HCT116 (cell line): Measurements from ENCODE around the gene APOL4. TPM values are rescaled to one million over a fixed set of nuclear protein-coding genes. Genes with fewer than 3 reads are reported as not detected.

Source experiments
- ATAC-seq: fragments of 200-7000 bp; cut with Tn5 transposase; 2 replicates; pipeline ENCODE4 v1.9.1; 2020; ENCODE audit warnings: mild to moderate bottlenecking, moderate library complexity
- BruUV-seq: library from RNA; stranded (reverse); fragments of 400-500 nt; replicated peaks from 2 replicates; lab custom pipeline; 2021; lab: Mats Ljungman, UMichigan
- CTCF ChIA-PET: fragments of 300-600 bp; sonication (Branson Sonifier 250); formaldehyde crosslinking; loops from one replicate; lab custom pipeline; 2021; ENCODE audit warnings: antibody characterized with exemption; lab: Charles Lee
- POLR2A ChIA-PET: fragments of 300-600, 350-600 bp; sonication (Branson Sonifier 250); formaldehyde crosslinking; loops from one replicate; lab custom pipeline; 2021; ENCODE audit warnings: antibody characterized with exemption; lab: Charles Lee
- RAD21 ChIA-PET, 2 experiments: fragments of 300-600 bp; sonication (Branson Sonifier 250); formaldehyde crosslinking; loops; one replicate each; lab custom pipeline; 2023; ENCODE audit warnings: low total read pairs in 2 of 2; ENCODE audit not compliant: uncharacterized antibody in 2 of 2, unreplicated experiment in 2 of 2, low non-redundant PET in 1 of 2; lab: Charles Lee
- DNase-seq: peaks from one replicate; pipeline ENCODE4 v3.0.0-alpha.2; 2010; ENCODE audit warnings: low read depth, low spot score
- H2AFZ ChIP-seq: fragments of 200-600 bp; shearing (Covaris generic), sonication (generic); 2 replicates; pipeline ENCODE4 v1.6.1; 2017; ENCODE audit warnings: low read depth, mixed run types, mixed read lengths, antibody characterized with exemption, low read length; ENCODE audit not compliant: poor library complexity, severe bottlenecking
- H3K27ac ChIP-seq: 2 replicates; pipeline ENCODE4 v1.5.1; 2012; ENCODE audit warnings: low read depth, low read length
- H3K27me3 ChIP-seq: fragments of 200-600 bp; sonication (generic); 2 replicates; pipeline ENCODE4 v1.6.1; 2016; ENCODE audit warnings: mixed run types, low read length, mixed read lengths; ENCODE audit not compliant: insufficient read depth
- H3K36me3 ChIP-seq, 2 experiments: fragments of 200-500 bp in 1 of 2; fragments of 200-600 bp in 1 of 2; sonication (Bioruptor generic) in 1 of 2; sonication (generic) in 1 of 2; 2 replicates each; pipeline versions ENCODE4 v1.5.1 to v1.6.1; 2014 to 2016; ENCODE audit warnings: low read length in 2 of 2, inconsistent platforms in 1 of 2, mixed read lengths in 1 of 2, mixed run types in 1 of 2; ENCODE audit not compliant: insufficient read depth in 2 of 2, control insufficient read depth in 1 of 2
- H3K4me1 ChIP-seq, 2 experiments: fragments of 200-600 bp in 1 of 2; sonication (generic) in 1 of 2; 2 replicates each; pipeline versions ENCODE4 v1.5.1 to v1.6.1; 2012 to 2017; ENCODE audit warnings: low read length in 2 of 2, inconsistent platforms in 1 of 2, mild to moderate bottlenecking in 1 of 2, mixed read lengths in 1 of 2, mixed run types in 1 of 2, moderate library complexity in 1 of 2; ENCODE audit not compliant: insufficient read depth in 2 of 2, control insufficient read depth in 1 of 2
- H3K4me2 ChIP-seq: fragments of 200-600 bp; sonication (generic); 2 replicates; pipeline ENCODE4 v1.6.1; 2017; ENCODE audit warnings: mixed run types, low read length, mixed read lengths
- H3K4me3 ChIP-seq, 2 experiments: fragments of 200-600 bp in 1 of 2; sonication (generic) in 1 of 2; replicated peaks in 1 of 2; 2 replicates each; pipeline ENCODE4 v1.5.1; 2011 to 2016; ENCODE audit warnings: low read length in 2 of 2, control low read depth in 1 of 2, low read depth in 1 of 2, mild to moderate bottlenecking in 1 of 2, mixed read lengths in 1 of 2, mixed run types in 1 of 2
- H3K79me2 ChIP-seq: fragments of 200-600 bp; sonication (generic); 2 replicates; pipeline ENCODE4 v1.6.1; 2017; ENCODE audit warnings: mild to moderate bottlenecking, mixed run types, low read length, moderate library complexity, mixed read lengths; ENCODE audit not compliant: insufficient read depth
- H3K9ac ChIP-seq: fragments of 200-600 bp; sonication (generic); 2 replicates; pipeline ENCODE4 v1.6.1; 2016; ENCODE audit warnings: low read length, mixed read lengths
- H3K9me2 ChIP-seq: fragments of 200-600 bp; sonication (generic), shearing (Covaris generic); 2 replicates; pipeline ENCODE4 v1.6.1; 2017; ENCODE audit warnings: mixed run types, mild to moderate bottlenecking, moderate library complexity; ENCODE audit not compliant: insufficient read depth
- H3K9me3 ChIP-seq, 2 experiments: fragments of 200-500 bp in 1 of 2; fragments of 200-600 bp in 1 of 2; sonication (Bioruptor generic) in 1 of 2; sonication (generic) in 1 of 2; 2 replicates each; pipeline ENCODE4 v1.6.1; 2014 to 2017; ENCODE audit warnings: low read length in 2 of 2, mixed read lengths in 2 of 2, inconsistent platforms in 1 of 2, low read depth in 1 of 2, mild to moderate bottlenecking in 1 of 2, mixed run types in 1 of 2, moderate library complexity in 1 of 2; ENCODE audit not compliant: control insufficient read depth in 1 of 2, insufficient read depth in 1 of 2
- H4K20me1 ChIP-seq: fragments of 200-600 bp; sonication (generic), shearing (Covaris generic); 2 replicates; pipeline ENCODE4 v1.6.1; 2017; ENCODE audit warnings: mixed run types, mild to moderate bottlenecking, moderate library complexity; ENCODE audit not compliant: insufficient read depth
- CEBPB ChIP-seq: IDR thresholded peaks from 2 replicates; pipeline ENCODE4 v1.6.1; 2012; ENCODE audit warnings: low read depth
- EGR1 ChIP-seq: IDR thresholded peaks from 2 replicates; pipeline ENCODE4 v1.6.1; 2012; ENCODE audit warnings: low read depth
- ELF1 ChIP-seq: IDR thresholded peaks from 2 replicates; pipeline ENCODE4 v1.6.1; 2012; ENCODE audit warnings: low read depth, borderline replicate concordance
- EZH2 ChIP-seq: fragments of 200-600 bp; sonication (generic); IDR thresholded peaks from 2 replicates; pipeline ENCODE4 v1.6.1; 2017; ENCODE audit warnings: antibody characterized with exemption, mixed run types
- EZH2phosphoT487 ChIP-seq: fragments of 200-600 bp; IDR thresholded peaks from 2 replicates; pipeline ENCODE4 v1.6.1; 2018; ENCODE audit warnings: antibody characterized with exemption, borderline replicate concordance
- FOSL1 ChIP-seq: IDR thresholded peaks from 2 replicates; pipeline ENCODE4 v1.6.1; 2012; ENCODE audit warnings: low read depth
- JUND ChIP-seq: IDR thresholded peaks from 2 replicates; pipeline ENCODE4 v1.6.1; 2012
- RAD21 ChIP-seq: IDR thresholded peaks from 2 replicates; pipeline ENCODE4 v1.6.1; 2012; ENCODE audit warnings: low read depth, mild to moderate bottlenecking
- SIN3A ChIP-seq: IDR thresholded peaks from 2 replicates; pipeline ENCODE4 v1.6.1; 2012; ENCODE audit warnings: low read depth
- SP1 ChIP-seq: IDR thresholded peaks from 2 replicates; pipeline ENCODE4 v1.6.1; 2012; ENCODE audit warnings: low read depth
- TCF7L2 ChIP-seq: IDR thresholded peaks from 2 replicates; pipeline ENCODE4 v1.7.0; 2011; ENCODE audit warnings: borderline replicate concordance, inconsistent platforms; ENCODE audit not compliant: insufficient read depth, insufficient read length; ENCODE audit errors: extremely low read depth
- YY1 ChIP-seq: IDR thresholded peaks from 2 replicates; pipeline ENCODE4 v1.6.1; 2011; ENCODE audit warnings: low read length, low read depth, moderate library complexity, mild to moderate bottlenecking; ENCODE audit not compliant: insufficient replicate concordance; ENCODE audit errors: extremely low read depth
- ZFX ChIP-seq: fragments of 450-650 bp; IDR thresholded peaks from 2 replicates; pipeline ENCODE4 v1.6.1; 2017
- ZNF274 ChIP-seq: fragments of 200-500 bp; sonication (Bioruptor generic); IDR thresholded peaks from 2 replicates; pipeline ENCODE4 v1.6.1; 2014; ENCODE audit warnings: mild to moderate bottlenecking, low read depth, low read length, inconsistent platforms
- intact Hi-C: fragments of 100-400 bp; cut with micrococcal nuclease; formaldehyde crosslinking; loops from 2 replicates; pipeline ENCODE4 v1.10.0; 2022
- total RNA-seq: library from RNA; stranded (reverse); gene quantifications from one replicate; pipeline ENCODE4 v1.2.1, GENCODE V29; 2021; ENCODE audit not compliant: unreplicated experiment
- TF ChIP-seq, protein P1 (sequence below): IDR thresholded peaks from 2 replicates; pipeline ENCODE4 v1.6.1; 2012
- TF ChIP-seq, protein P2 (sequence below): IDR thresholded peaks from 2 replicates; pipeline ENCODE4 v1.6.1; 2012; ENCODE audit warnings: low read depth
- TF ChIP-seq, protein P3 (sequence below), 3 experiments: fragments of 200-600 bp in 1 of 3; sonication (generic) in 1 of 3; IDR thresholded peaks in 2 of 3; conservative IDR thresholded peaks in 1 of 3; 2 replicates each; pipeline ENCODE4 v1.5.1; 2012 to 2017; ENCODE audit warnings: low read depth in 2 of 3, low read length in 2 of 3, antibody characterized with exemption in 1 of 3, borderline replicate concordance in 1 of 3, control low read depth in 1 of 3, mild to moderate bottlenecking in 1 of 3, mixed read lengths in 1 of 3, mixed run types in 1 of 3, moderate library complexity in 1 of 3; ENCODE audit not compliant: insufficient read depth in 1 of 3
- TF ChIP-seq, protein P4 (sequence below): IDR thresholded peaks from 2 replicates; pipeline ENCODE4 v1.6.1; 2011; ENCODE audit warnings: mild to moderate bottlenecking, low read length, moderate library complexity; ENCODE audit not compliant: insufficient replicate concordance; ENCODE audit errors: extremely low read depth

The APOL4 gene
- total RNA-seq, 1 experiment from 2014 or later = not detected

DNA sequence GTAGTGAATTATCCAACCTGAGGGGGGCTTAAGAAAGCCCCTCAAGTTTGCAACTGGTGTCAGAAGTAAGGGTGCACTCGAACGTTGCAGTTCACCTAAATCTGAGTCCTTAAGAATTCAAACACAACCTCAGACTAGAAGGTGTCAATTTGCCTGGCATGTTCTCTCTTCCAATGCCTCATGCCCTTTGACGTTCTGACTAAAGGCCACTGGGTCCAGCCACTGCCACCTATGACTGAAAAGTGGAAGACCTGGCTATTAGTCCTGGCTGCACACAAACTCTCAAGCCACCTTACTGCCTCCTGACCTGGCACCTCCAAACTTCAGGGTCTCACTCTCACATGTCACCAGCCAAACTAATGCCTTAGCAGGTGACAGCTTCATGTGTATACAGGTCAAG is 8.0 kb downstream of the APOL4 start:
- no peak overlapping the region for H2AFZ ChIP-seq
- no peak overlapping the region for H3K4me2 ChIP-seq
- ChIA-PET CTCF (interaction anchor here (0.6 kb wide), 1 partner anchor 65 kb away, joined by 3 read pairs; no protein-coding TSS in a partner anchor), RAD21 (no interaction called here), POLR2A (no interaction called here)
- no peaks in the 10 kb centered on the region for H4K20me1 ChIP-seq
- no TSS peak for BruUV-seq
- no peaks in the 10 kb centered on the region for H3K4me1 ChIP-seq
- DNase-seq (no peak), ATAC-seq (no peak)
- no peak overlapping the region for H3K9ac ChIP-seq
- H3K79me2 ChIP-seq = no peaks in the 10 kb centered on the region
- H3K27me3 ChIP-seq = no peaks in the 10 kb centered on the region
- no peaks in the 10 kb centered on the region for H3K9me3 ChIP-seq
- no peak overlapping the region for H3K4me3 ChIP-seq
- no peaks in the 10 kb centered on the region for H3K9me2 ChIP-seq
- H3K36me3 ChIP-seq = no peaks in the 10 kb centered on the region
- intact Hi-C loops = no loop called here
- TF ChIP-seq, protein P1, sequence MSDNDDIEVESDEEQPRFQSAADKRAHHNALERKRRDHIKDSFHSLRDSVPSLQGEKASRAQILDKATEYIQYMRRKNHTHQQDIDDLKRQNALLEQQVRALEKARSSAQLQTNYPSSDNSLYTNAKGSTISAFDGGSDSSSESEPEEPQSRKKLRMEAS = no peak
- TF ChIP-seq, protein P2, sequence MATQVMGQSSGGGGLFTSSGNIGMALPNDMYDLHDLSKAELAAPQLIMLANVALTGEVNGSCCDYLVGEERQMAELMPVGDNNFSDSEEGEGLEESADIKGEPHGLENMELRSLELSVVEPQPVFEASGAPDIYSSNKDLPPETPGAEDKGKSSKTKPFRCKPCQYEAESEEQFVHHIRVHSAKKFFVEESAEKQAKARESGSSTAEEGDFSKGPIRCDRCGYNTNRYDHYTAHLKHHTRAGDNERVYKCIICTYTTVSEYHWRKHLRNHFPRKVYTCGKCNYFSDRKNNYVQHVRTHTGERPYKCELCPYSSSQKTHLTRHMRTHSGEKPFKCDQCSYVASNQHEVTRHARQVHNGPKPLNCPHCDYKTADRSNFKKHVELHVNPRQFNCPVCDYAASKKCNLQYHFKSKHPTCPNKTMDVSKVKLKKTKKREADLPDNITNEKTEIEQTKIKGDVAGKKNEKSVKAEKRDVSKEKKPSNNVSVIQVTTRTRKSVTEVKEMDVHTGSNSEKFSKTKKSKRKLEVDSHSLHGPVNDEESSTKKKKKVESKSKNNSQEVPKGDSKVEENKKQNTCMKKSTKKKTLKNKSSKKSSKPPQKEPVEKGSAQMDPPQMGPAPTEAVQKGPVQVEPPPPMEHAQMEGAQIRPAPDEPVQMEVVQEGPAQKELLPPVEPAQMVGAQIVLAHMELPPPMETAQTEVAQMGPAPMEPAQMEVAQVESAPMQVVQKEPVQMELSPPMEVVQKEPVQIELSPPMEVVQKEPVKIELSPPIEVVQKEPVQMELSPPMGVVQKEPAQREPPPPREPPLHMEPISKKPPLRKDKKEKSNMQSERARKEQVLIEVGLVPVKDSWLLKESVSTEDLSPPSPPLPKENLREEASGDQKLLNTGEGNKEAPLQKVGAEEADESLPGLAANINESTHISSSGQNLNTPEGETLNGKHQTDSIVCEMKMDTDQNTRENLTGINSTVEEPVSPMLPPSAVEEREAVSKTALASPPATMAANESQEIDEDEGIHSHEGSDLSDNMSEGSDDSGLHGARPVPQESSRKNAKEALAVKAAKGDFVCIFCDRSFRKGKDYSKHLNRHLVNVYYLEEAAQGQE = no peak
- TF ChIP-seq, protein P3, sequence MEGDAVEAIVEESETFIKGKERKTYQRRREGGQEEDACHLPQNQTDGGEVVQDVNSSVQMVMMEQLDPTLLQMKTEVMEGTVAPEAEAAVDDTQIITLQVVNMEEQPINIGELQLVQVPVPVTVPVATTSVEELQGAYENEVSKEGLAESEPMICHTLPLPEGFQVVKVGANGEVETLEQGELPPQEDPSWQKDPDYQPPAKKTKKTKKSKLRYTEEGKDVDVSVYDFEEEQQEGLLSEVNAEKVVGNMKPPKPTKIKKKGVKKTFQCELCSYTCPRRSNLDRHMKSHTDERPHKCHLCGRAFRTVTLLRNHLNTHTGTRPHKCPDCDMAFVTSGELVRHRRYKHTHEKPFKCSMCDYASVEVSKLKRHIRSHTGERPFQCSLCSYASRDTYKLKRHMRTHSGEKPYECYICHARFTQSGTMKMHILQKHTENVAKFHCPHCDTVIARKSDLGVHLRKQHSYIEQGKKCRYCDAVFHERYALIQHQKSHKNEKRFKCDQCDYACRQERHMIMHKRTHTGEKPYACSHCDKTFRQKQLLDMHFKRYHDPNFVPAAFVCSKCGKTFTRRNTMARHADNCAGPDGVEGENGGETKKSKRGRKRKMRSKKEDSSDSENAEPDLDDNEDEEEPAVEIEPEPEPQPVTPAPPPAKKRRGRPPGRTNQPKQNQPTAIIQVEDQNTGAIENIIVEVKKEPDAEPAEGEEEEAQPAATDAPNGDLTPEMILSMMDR (IDR thresholded peaks at IDR 0.05 in 2 of 3, conservative IDR thresholded peaks at IDR 0.05 in 1 of 3; ENCODE audit: borderline replicate concordance in 1 of 3, insufficient read depth in 1 of 3, low read depth in 2 of 3, low read length in 2 of 3) = no peak
- TF ChIP-seq TCF7L2 = no peak
- TF ChIP-seq SIN3A = no peak
- no peak for TF ChIP-seq EZH2phosphoT487
- no peak for TF ChIP-seq SP1
- TF ChIP-seq ZNF274 = no peak
- TF ChIP-seq, protein P4, sequence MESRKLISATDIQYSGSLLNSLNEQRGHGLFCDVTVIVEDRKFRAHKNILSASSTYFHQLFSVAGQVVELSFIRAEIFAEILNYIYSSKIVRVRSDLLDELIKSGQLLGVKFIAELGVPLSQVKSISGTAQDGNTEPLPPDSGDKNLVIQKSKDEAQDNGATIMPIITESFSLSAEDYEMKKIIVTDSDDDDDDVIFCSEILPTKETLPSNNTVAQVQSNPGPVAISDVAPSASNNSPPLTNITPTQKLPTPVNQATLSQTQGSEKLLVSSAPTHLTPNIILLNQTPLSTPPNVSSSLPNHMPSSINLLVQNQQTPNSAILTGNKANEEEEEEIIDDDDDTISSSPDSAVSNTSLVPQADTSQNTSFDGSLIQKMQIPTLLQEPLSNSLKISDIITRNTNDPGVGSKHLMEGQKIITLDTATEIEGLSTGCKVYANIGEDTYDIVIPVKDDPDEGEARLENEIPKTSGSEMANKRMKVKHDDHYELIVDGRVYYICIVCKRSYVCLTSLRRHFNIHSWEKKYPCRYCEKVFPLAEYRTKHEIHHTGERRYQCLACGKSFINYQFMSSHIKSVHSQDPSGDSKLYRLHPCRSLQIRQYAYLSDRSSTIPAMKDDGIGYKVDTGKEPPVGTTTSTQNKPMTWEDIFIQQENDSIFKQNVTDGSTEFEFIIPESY = no peak
- TF ChIP-seq EGR1 = no peak
- TF ChIP-seq YY1 = no peak
- no peak for TF ChIP-seq JUND
- TF ChIP-seq EZH2 = no peak
- no peak for TF ChIP-seq FOSL1
- no peak for TF ChIP-seq ZFX
- TF ChIP-seq RAD21 = no peak
- TF ChIP-seq ELF1 = no peak
- no peak for TF ChIP-seq CEBPB
- H3K27ac ChIP-seq = no peak overlapping the region
